Transverse colon (tissue), 4 donors: ENCODE results near the gene FABP2.

Experiments
- EP300 ChIP-seq: sonication (generic); formaldehyde crosslinking; IDR thresholded peaks from one replicate; pipeline ENCODE4 v1.6.1; 2017; ENCODE audit warnings: antibody characterized with exemption, low read depth
- POLR2A ChIP-seq: fragments of 450-650 bp; IDR thresholded peaks from one replicate; pipeline ENCODE4 v1.6.1; 2016; ENCODE audit warnings: antibody characterized with exemption, mild to moderate bottlenecking, moderate library complexity
- POLR2AphosphoS5 ChIP-seq, 3 donors: sonication (generic); formaldehyde crosslinking; IDR thresholded peaks; one replicate each; pipeline ENCODE4 v1.6.1; 2016; ENCODE audit warnings: antibody characterized with exemption in 3 of 3
- TF ChIP-seq, protein P1 (sequence below), 5 experiments: fragments of 200-600 bp in 3 of 5; fragments of 450-650 bp in 2 of 5; sonication (generic) in 3 of 5; IDR thresholded peaks; 1 replicate in 2 of 5; 2 replicates in 3 of 5; pipeline ENCODE4 v1.5.1; 2016 to 2017; ENCODE audit warnings: antibody characterized with exemption in 5 of 5, inconsistent platforms in 3 of 5, mild to moderate bottlenecking in 2 of 5, moderate library complexity in 1 of 5

DNA sequence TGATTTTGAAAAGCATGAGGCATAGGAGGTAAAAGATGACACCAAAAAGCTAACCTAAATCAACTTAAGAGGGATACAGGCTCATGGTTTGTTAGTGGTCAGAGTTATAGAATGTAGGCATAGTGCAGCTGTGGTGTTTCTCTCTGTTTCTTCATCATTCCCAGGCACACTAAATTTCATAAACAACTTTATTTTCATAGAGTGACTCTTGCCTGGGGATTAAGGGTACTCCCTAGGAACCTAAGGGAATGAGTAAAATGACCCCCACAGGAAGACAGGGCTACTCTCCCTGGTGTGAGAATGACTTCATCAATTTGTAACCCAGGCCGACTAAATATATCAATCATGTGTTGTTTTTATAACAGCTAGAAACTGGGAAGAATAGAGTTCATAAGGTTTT is 11.1 kb downstream of the FABP2 start:
- TF ChIP-seq, protein P1, sequence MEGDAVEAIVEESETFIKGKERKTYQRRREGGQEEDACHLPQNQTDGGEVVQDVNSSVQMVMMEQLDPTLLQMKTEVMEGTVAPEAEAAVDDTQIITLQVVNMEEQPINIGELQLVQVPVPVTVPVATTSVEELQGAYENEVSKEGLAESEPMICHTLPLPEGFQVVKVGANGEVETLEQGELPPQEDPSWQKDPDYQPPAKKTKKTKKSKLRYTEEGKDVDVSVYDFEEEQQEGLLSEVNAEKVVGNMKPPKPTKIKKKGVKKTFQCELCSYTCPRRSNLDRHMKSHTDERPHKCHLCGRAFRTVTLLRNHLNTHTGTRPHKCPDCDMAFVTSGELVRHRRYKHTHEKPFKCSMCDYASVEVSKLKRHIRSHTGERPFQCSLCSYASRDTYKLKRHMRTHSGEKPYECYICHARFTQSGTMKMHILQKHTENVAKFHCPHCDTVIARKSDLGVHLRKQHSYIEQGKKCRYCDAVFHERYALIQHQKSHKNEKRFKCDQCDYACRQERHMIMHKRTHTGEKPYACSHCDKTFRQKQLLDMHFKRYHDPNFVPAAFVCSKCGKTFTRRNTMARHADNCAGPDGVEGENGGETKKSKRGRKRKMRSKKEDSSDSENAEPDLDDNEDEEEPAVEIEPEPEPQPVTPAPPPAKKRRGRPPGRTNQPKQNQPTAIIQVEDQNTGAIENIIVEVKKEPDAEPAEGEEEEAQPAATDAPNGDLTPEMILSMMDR (IDR thresholded peaks at IDR 0.05): no peak
- TF ChIP-seq POLR2A: no peak
- no peak for TF ChIP-seq POLR2AphosphoS5 (IDR thresholded peaks at IDR 0.05)
- TF ChIP-seq EP300: no peak
